Panc1 (cell line): Measurements from ENCODE around the gene DDA1.

Experiments used
- TCF7L2 ChIP-seq: IDR thresholded peaks from 2 replicates; pipeline ENCODE4 v1.6.1; 2011; ENCODE audit warnings: mild to moderate bottlenecking, low read depth, low read length, inconsistent platforms
- TF ChIP-seq, protein P1 (sequence below): fragments of 450-650 bp; IDR thresholded peaks from 2 replicates; pipeline ENCODE4 v1.5.1; 2017; ENCODE audit warnings: mild to moderate bottlenecking

DNA sequence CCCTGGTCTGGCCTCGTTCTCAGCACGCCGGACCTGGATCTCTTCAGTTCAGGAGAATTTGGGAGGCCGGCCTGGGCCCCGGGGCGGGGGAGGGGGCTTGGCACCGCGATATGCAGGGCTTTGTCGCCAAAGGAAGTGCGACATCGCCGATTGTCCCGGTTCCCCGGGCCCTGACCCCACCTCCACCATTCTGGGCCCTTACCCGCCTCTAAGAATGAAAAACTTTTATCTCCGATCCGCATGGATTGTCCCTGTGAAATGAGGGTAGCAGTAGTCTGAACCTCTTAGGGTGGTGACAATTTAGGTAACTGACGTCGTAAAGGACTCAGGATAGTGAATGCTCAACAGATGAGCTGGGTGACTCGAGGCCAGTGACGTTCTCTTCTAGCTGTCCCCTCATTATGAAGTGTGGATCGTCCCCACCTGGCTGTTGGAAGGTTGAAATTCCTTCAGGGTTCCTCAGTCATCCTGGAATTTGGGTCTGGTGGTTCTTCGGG is 650 bp downstream of the DDA1 start:
- TF ChIP-seq, protein P1, sequence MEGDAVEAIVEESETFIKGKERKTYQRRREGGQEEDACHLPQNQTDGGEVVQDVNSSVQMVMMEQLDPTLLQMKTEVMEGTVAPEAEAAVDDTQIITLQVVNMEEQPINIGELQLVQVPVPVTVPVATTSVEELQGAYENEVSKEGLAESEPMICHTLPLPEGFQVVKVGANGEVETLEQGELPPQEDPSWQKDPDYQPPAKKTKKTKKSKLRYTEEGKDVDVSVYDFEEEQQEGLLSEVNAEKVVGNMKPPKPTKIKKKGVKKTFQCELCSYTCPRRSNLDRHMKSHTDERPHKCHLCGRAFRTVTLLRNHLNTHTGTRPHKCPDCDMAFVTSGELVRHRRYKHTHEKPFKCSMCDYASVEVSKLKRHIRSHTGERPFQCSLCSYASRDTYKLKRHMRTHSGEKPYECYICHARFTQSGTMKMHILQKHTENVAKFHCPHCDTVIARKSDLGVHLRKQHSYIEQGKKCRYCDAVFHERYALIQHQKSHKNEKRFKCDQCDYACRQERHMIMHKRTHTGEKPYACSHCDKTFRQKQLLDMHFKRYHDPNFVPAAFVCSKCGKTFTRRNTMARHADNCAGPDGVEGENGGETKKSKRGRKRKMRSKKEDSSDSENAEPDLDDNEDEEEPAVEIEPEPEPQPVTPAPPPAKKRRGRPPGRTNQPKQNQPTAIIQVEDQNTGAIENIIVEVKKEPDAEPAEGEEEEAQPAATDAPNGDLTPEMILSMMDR, result no peak
- no peak for TF ChIP-seq TCF7L2
